ENCODE data around the gene SYT1. TPM values are rescaled to one million over a fixed set of nuclear protein-coding genes. Genes with fewer than 3 reads are reported as not detected.

The SYT1 gene
- total and polyA plus RNA-seq, 2 of the 4 experiments (the other 2 are of a cell fraction): 2.8 to 3.0 TPM

DNA sequence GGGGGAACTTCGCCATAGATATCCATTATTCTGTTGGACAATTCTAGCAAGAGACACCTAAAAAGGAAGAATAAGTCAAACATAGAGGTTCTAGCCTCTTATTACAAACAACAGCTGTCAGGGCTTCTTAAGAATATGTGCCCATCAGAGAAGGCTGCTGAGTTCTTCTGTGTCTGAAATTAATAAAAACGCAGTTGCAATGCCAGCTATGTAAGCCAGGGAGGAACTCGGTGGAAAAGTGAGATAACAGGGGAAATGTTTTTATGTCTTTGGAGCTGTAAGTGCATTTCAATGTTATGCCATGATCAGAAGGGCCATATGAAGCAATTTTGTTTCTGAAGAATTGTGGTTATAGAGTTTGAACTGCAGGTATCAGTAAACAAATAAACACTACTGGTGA, 95.0 kb downstream of the SYT1 start:
- H3K56ac ChIP-seq (ENCODE audit: extremely low read depth, insufficient read depth, low read length): no peak overlapping the region
- no peak overlapping the region for H3K9ac ChIP-seq (ENCODE audit: low read depth, low read length)
- H3K14ac ChIP-seq (replicated peaks; ENCODE audit: low read depth, low read length): no peak overlapping the region
- CTCF ChIA-PET: no interaction called here
- H2BK20ac ChIP-seq (ENCODE audit: low read depth, low read length): no peak overlapping the region
- no peak overlapping the region for H3K4ac ChIP-seq (ENCODE audit: low read depth, low read length)
- ATAC-seq (ENCODE audit: low read depth): no peak
- H2BK120ac ChIP-seq (ENCODE audit: low read depth, low read length): no peak overlapping the region
- no peak overlapping the region for H2AK9ac ChIP-seq (replicated peaks; ENCODE audit: low read depth, low read length, poor library complexity)
- no peak overlapping the region for H2AFZ ChIP-seq (replicated peaks; ENCODE audit: low read length, poor library complexity)
- in situ Hi-C loops (cut with MboI; ENCODE audit: low sequenced_read_pairs) (no loop called here), intact Hi-C loops (cut with micrococcal nuclease) (no loop called here), dilution Hi-C loops (cut with HindIII; ENCODE audit: low sequenced_read_pairs, unreplicated experiment) (no loop called here)
- WGBS, 2 experiments (ENCODE audit: extremely low coverage in 2 of 2, insufficient read length in 1 of 2): 43% methylated on average over 2 of the region's 3 CpGs; no CpG with 5 or more reads in 1 of the 2 experiments
- H2AK5ac ChIP-seq (ENCODE audit: low read depth, low read length): no peak overlapping the region
- no peak for DNase-seq
- H3K4me2 ChIP-seq (ENCODE audit: low read depth, low read length): no peak overlapping the region
- no peaks in the 10 kb centered on the region for H3K4me1 ChIP-seq (ENCODE audit: control insufficient read depth, insufficient read depth, low read length)
- H3K4me3 ChIP-seq (ENCODE audit: insufficient read depth, low read depth, low read length): no peak overlapping the region
- TF ChIP-seq BHLHE40 (IDR thresholded peaks at IDR 0.05; ENCODE audit: low read depth, low read length) (no peak), FOS (IDR thresholded peaks at IDR 0.05; ENCODE audit: low read depth, low read length) (no peak), MXI1 (IDR thresholded peaks at IDR 0.05; ENCODE audit: borderline replicate concordance, low read depth, low read length) (no peak)
- no peaks in the 10 kb centered on the region for H4K20me1 ChIP-seq (ENCODE audit: insufficient read depth, low read length)
- H3K9me1 ChIP-seq (ENCODE audit: insufficient read depth, low read length): no peaks in the 10 kb centered on the region
- H3K9me3 ChIP-seq (ENCODE audit: control insufficient read depth, insufficient read depth, low read length): no peaks in the 10 kb centered on the region
- no peaks in the 10 kb centered on the region for H3K27me3 ChIP-seq (ENCODE audit: control insufficient read depth, insufficient read depth, low read length)
- BruUV-seq (replicated peaks): no TSS peak
- no peak overlapping the region for H4K5ac ChIP-seq (ENCODE audit: low read depth, low read length)
- no peaks in the 10 kb centered on the region for H3K36me3 ChIP-seq (ENCODE audit: control insufficient read depth, insufficient read depth, low read length)
- H3K18ac ChIP-seq (ENCODE audit: low read depth, low read length): no peak overlapping the region
- H2BK5ac ChIP-seq (ENCODE audit: low read depth, low read length, poor library complexity, severe bottlenecking): no peak overlapping the region
- no peak overlapping the region for H3K27ac ChIP-seq (ENCODE audit: insufficient read depth, low read length)
- H4K91ac ChIP-seq (ENCODE audit: insufficient read depth, low read depth, low read length): no peak overlapping the region
- H4K8ac ChIP-seq (ENCODE audit: low read depth in 2 of 2, low read length in 2 of 2): no peak overlapping the region
- POLR2A ChIA-PET (ENCODE audit: unreplicated experiment): no interaction called here
- no peak overlapping the region for H2BK15ac ChIP-seq (ENCODE audit: low read depth, low read length)
- H3K23ac ChIP-seq (ENCODE audit: low read depth, low read length): no peak overlapping the region
- H3K79me1 ChIP-seq (ENCODE audit: low read depth in 1 of 2, low read length in 2 of 2): no peaks in the 10 kb centered on the region
